NCI-H446 treated with DMSO at 0.1 percent for 48 hours (cell line): Measurements from ENCODE around the gene ENAH.

Source experiments
- DNase-seq: peaks from one replicate; lab custom pipeline; 2025; lab: John Stamatoyannopoulos, UW

Gene ENAH

GRCh38 chr1:225453797-225454648 is 198.9 kb downstream of the ENAH start:
- peak; percentile 38 for DNase-seq

DNA sequence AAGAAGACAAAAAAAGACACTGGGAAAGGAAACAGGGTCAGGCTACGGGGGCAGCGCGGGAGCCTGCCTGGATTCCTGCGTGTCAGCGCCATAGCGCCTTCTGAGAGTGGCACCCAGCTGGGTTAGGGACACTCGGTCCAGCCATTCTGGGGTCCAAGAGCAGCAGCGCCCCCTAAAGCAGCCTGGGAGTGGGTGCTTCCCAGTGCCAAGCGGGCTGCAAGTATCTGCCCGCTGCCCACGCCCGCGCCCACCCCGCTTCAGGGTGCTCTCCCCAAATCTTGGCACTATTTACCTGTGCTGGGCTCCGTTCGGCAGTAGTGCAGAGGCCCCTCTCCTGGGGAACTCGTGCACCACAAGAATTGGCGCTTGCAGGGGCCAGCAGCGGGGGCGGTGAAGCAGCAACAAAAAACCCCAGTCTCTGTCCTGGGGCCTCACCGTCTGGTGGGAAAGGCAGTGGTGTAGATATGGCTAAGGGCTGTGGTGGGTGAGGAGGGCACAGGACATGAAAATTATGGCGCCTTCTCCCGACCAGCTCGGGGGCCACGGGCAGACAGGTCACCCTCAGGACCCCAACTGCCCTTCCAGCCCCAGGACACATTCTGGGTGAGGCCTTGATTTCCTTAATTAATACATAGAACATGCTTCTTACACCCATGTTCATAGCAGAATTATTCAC is 200.9 kb downstream of the ENAH start:
- no peak for DNase-seq

DNA sequence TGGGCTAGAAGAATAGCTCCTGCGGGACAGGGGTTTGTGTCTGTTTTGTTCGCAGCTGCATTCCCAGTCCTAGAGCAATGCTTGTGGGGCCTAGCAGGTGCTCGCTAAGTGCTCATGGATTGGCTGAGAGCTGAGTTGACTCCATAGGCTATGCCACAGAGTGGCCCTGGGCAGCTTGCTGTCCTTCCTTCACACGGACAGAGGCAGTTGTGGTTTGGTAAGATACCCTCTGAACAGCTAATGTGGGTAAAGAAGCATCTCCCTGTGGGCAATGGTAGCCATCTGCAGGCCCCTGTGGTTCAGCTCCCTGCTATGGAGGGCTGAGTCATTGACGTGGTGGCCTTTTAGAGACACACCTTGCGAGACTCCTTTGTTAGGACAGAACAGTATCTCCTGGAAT is 201.6 kb downstream of the ENAH start:
- DNase-seq = no peak

DNA sequence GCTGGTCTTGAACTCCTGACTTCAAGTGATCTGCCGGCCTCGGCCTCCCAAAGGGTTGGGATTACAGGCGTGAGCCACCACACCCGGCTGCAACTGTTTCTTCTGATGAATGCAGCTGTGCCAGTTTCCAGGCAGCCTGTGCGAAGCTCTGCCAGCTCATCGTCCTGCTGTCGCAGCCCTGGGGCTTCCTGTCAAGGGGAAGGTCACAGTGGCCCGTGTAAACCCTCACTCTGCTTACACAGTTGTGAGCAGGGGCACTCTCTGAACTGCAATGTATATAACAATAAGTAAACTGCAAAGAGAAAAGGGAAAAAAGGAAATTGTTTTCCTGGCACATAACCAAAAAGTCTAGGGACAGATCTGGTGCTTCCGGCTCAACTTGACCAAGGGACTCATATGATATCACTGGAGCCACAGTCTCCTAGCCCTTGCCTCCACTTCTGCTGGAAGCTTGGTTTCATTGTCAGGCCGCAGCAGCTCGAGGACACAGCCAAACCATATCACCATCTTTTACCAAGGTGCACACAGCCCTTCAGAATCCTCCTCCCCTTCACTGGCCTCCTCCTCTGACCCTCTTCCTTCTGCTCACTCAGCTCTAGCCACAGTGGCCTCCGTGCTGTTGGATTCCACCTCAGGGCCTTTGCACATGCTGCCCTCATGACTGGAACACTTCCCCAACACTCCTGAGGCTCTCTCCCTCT is 202.3 kb downstream of the ENAH start:
- DNase-seq = no peak

DNA sequence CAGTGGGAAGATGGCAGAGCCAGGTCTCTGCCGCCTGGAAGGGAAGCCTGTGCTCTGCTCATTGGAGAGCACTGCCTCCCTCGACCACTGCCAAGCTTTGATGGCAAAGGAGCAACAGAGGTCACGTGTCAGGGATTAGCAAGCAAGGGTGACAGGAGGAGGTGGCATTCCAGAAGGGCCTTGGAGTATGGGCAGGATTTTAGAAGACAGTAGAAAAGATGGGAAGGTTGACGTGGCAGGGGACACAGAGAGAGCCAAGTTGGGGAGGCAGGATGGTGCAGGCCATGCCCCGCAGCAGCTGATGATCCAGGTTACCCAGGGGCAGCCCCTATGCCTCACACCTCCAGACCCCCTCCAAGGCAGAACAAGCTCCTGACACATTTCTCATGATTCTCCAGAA is 203.1 kb downstream of the ENAH start:
- DNase-seq = no peak

GRCh38 chr1:225449261-225449660 is 203.7 kb downstream of the ENAH start:
- no peak for DNase-seq

DNA sequence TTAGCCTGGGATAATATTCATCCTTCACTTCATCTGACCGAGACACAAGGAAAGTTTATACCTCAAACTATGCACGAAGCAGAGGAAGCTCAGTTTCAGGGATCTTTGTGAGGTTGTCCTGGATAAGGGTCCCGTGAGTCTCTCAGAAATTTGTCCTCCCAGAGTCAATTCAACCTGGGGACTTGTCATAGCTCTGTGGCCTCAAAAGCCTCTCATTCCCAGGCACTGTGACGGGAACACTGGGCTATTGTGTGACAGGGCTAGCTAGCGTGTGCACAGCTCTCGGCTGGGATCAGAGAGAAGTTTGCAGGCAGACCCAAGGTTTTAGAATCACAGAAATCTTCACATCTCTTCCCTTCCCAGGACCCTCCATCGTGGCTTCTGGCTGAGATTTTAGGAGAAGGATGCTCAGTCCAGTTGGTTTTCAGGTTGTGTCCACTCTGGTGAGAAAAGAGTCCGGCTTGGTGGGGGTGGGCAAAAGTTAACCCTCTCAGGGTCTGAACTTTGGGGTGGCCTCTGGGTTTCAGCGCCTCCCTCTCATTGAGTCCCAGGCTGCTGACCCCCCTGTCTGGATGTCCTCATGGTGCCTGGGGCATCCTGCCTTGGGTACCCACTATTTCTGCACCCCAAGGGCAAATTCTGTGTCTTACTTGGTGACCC is 204.6 kb downstream of the ENAH start:
- no peak for DNase-seq

- no peak for DNase-seq
These were observed 205.3 kb downstream of the ENAH start for GRCh38 chr1:225447650-225448089.

- no peak for DNase-seq
These were observed 205.8 kb downstream of the ENAH start for GRCh38 chr1:225446981-225447615.

DNA sequence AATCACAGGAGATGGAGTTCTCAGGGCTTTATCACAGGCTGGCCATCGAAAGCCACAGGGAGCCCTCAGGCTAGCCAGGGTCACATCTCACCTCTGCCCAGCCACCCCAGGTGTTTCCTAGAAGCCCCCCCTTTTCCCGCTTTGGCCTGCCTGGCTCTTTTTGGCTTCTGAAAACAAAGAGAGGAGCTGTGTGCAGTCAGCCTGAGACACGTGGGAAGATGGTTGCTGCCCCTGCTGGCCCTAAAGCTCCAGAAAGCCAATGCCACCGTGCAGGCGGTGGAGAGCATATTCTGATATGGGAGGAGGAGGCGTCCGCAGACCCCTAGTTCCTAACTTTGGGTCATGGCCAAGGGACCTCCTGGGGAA is 206.3 kb downstream of the ENAH start:
- DNase-seq = no peak

DNA sequence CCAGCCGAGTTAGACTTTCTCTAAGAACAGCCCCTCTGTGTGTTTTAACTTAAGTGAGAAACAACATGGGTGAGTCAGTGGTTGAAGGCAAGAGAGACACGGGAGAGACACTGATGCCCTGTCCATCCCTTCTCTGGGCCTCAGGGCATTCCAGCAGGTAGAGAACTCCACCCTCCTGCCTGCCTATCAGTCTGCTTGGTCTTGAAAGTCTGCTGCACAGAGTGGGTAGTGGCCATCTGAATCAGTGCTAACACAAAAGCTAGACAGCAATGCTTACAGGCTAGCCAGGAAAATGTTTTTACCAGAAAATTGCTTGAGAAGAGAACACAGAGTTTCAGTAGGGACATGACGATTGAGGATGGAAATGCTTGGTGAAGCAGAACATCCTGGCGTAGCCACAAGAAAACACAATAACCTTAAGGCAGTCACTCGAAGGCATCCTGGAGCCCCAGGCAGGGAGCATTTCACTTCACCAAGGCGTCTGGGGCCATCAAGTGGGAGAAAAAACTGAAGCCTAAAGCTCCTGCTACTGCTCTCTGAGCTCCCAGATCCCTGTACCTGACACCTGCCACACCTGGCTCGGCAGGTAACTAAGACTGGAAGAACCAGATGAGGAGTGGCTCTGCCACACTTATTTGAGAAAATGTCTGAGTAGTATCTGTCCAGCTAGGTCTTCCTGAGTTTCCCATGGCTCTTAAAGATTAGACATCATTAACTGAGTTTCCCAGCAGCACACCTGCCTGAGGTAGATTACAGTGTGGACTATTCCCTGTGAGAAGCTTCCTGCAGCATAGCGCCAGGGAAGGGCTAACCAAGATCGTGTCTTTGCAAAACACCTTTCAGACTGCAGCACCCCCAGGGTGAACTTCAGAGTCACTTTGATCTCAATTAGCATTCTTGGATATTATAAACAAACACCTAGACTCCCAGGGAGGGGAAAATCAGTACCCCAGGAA is 207.0 kb downstream of the ENAH start:
- no peak for DNase-seq

DNA sequence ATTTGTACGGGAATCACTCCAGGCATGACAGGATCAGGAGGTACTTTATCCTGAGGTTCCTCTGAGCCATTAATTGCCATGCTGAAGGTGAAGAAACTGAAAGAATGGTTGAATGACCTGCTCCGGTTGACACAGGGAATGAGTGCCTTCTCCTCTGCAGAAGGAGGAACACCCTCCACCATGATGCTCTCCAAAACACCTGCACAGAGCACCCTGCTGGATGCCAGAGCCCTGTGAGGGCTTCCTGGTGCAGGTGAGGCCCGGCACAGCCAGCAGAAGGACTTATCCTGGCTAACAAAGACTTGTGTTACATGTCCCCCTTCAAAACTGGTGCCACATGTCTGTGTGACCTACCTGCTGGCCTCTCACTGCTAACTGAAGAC is 210.8 kb downstream of the ENAH start:
- DNase-seq = no peak

- no peak for DNase-seq
These were observed 211.4 kb downstream of the ENAH start for GRCh38 chr1:225441314-225442122.

DNA sequence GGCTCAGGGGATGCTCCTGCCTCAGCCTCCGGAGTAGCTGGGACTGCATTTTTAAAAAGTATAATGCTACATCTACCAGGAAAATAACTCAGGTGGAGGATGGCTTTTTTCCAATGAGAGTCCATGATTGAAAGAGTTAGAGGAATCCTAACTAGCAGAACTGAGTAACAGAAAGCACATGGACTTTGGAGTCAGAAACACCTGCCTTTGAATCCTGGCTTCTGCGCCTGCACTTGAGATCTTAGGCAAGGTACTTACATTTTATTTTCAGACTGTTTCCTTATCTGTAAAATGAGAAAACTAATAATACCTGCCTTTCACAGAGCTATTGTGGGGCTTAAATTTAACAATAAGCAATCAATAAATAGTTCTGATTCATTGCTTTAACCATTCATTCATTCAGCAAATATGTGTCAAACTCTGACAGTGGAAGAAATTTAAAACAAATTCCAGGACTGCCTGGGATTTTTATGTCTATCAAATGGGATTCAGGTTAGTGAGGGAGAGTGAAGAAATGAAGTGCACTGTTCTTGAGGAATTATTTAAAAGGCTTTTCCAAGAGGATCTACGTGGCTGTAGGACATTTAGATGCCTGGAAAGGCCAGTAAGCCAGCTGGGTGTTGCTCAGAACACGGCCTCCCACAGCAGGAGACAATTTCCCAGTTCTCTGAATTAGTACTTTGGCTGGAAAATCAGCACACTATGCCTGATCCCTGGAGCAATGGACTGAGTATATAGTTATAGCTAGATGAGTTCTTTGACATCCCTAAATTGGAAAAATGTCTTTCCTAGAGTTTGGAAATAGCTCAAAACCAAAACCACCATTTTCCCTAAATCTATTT is 212.3 kb downstream of the ENAH start:
- DNase-seq = no peak

- no peak for DNase-seq
These were observed 215.0 kb downstream of the ENAH start for GRCh38 chr1:225437710-225438437.
